ENCODE data around the gene SMIM38.

DNA sequence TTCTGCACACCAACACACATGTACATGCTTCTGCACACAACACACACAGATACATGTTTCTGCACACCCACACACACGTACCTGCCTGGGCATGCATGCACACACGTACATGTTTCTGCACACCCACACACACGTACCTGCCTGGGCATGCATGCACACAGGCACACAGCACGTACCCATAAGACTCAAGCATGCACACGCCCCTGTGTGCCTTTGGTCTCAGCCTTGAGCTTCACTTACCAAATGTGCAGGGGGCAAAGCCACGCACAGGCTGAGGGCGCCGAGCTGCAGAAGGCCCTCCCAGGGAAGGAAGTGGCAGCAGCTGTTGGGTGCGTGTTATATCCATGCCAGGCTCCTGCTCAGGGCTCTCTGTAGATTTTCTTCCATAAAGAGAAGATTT, 34.7 kb upstream of the SMIM38 start:
- no peak for TF ChIP-seq POLR2A (IDR thresholded peaks at IDR 0.05)
- TF ChIP-seq, protein P1, sequence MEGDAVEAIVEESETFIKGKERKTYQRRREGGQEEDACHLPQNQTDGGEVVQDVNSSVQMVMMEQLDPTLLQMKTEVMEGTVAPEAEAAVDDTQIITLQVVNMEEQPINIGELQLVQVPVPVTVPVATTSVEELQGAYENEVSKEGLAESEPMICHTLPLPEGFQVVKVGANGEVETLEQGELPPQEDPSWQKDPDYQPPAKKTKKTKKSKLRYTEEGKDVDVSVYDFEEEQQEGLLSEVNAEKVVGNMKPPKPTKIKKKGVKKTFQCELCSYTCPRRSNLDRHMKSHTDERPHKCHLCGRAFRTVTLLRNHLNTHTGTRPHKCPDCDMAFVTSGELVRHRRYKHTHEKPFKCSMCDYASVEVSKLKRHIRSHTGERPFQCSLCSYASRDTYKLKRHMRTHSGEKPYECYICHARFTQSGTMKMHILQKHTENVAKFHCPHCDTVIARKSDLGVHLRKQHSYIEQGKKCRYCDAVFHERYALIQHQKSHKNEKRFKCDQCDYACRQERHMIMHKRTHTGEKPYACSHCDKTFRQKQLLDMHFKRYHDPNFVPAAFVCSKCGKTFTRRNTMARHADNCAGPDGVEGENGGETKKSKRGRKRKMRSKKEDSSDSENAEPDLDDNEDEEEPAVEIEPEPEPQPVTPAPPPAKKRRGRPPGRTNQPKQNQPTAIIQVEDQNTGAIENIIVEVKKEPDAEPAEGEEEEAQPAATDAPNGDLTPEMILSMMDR (IDR thresholded peaks at IDR 0.05) = no peak

All from lower leg skin (tissue), 3 donors.